NB4 (cell line): ENCODE data around the gene ASXL1.

Source experiments
- DNase-seq: peaks from one replicate; pipeline ENCODE4 v3.0.0; 2010; ENCODE audit warnings: low read depth
- H3K4me3 ChIP-seq: one replicate; pipeline ENCODE4 v1.5.1; 2011; ENCODE audit warnings: mild to moderate bottlenecking, low read depth, low read length, moderate library complexity
- MYC ChIP-seq: IDR thresholded peaks from 2 replicates; pipeline ENCODE4 v1.6.1; 2011; ENCODE audit warnings: low read depth, low read length
- POLR2A ChIP-seq: IDR thresholded peaks from 2 replicates; pipeline ENCODE4 v1.6.1; 2011; ENCODE audit warnings: mild to moderate bottlenecking; ENCODE audit not compliant: insufficient read length; ENCODE audit errors: extremely low read depth
- TF ChIP-seq, protein P1 (sequence below): IDR thresholded peaks from 2 replicates; pipeline ENCODE4 v1.6.1; 2011; ENCODE audit warnings: low read depth, low read length
- TF ChIP-seq, protein P2 (sequence below): IDR thresholded peaks from one replicate; pipeline ENCODE4 v1.5.1; 2012; ENCODE audit warnings: low read depth, low read length

ASXL1 gene

DNA sequence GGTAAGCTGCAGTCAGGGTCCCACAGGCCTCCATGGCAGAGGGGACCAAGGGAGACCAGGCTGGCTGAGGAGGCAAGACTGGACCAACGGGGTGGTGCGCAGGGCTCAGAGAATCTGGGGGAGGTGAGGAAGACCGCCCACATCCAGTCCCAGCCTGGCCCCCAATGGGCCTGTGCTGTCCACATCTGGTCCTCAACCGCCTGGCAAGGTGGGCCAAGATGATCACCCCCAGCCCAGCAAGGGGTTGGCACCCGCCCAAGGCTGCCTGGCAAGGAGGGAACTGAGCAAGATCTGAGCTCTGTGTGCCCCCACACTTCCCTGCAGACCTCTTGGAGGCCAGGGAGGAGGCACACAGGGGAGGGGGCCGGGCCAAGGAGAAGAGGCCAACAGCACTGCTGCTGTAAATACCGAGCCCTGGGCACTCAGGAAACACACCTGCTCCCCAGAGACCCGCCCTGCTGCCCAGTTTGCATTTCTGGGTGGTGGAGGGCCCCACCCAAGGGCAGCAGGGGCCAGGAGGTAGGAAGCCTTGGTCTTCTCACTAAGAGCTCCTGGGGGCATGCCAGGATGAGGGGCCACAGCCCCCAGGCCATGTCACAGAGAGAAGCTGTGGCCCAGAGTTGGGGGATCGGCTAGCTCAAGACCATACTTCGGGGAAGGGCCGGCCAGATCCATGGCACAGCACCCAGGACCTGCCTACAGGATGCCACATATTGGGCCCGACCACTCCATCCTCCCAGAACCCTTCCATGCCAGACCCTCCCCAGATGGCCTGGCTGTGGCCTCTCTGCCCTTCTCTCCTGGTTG, 109.6 kb downstream of the ASXL1 start:
- TF ChIP-seq POLR2A, result no peak
- TF ChIP-seq, protein P1, sequence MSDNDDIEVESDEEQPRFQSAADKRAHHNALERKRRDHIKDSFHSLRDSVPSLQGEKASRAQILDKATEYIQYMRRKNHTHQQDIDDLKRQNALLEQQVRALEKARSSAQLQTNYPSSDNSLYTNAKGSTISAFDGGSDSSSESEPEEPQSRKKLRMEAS, result no peak
- TF ChIP-seq, protein P2, sequence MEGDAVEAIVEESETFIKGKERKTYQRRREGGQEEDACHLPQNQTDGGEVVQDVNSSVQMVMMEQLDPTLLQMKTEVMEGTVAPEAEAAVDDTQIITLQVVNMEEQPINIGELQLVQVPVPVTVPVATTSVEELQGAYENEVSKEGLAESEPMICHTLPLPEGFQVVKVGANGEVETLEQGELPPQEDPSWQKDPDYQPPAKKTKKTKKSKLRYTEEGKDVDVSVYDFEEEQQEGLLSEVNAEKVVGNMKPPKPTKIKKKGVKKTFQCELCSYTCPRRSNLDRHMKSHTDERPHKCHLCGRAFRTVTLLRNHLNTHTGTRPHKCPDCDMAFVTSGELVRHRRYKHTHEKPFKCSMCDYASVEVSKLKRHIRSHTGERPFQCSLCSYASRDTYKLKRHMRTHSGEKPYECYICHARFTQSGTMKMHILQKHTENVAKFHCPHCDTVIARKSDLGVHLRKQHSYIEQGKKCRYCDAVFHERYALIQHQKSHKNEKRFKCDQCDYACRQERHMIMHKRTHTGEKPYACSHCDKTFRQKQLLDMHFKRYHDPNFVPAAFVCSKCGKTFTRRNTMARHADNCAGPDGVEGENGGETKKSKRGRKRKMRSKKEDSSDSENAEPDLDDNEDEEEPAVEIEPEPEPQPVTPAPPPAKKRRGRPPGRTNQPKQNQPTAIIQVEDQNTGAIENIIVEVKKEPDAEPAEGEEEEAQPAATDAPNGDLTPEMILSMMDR, result no peak
- no peak for TF ChIP-seq MYC

DNA sequence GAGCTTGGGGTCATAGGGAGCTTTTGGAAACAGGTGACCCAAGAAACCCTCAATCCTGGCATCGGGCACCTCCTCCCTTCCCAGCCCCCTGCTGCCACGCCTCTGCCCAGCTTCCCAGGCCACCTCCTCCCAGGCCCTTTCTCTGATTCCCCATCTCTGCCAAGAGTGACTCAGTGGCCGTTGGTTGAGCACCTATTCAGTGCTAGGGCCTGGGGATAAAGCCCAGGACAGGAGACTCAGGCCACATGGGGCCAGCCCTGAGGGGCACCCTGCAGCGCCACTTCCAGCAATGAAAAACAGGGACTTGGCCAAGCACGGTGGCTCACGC, 110.1 kb downstream of the ASXL1 start:
- H3K4me3 ChIP-seq, result no peak overlapping the region
- DNase-seq, result no peak
- TF ChIP-seq POLR2A (no peak), MYC (no peak)
- TF ChIP-seq, protein P1, result no peak
- TF ChIP-seq, protein P2, result no peak

More for the DNA sequence above, 109.6 kb downstream of the ASXL1 start:
- no peak for DNase-seq
- no peak overlapping the region for H3K4me3 ChIP-seq

- TF ChIP-seq POLR2A (no peak), MYC (no peak)
- TF ChIP-seq, protein P1, result no peak
- TF ChIP-seq, protein P2, result no peak
- no peak overlapping the region for H3K4me3 ChIP-seq
Measured at GRCh38 chr20:32468860-32469259, 110.7 kb downstream of the ASXL1 start.

DNA sequence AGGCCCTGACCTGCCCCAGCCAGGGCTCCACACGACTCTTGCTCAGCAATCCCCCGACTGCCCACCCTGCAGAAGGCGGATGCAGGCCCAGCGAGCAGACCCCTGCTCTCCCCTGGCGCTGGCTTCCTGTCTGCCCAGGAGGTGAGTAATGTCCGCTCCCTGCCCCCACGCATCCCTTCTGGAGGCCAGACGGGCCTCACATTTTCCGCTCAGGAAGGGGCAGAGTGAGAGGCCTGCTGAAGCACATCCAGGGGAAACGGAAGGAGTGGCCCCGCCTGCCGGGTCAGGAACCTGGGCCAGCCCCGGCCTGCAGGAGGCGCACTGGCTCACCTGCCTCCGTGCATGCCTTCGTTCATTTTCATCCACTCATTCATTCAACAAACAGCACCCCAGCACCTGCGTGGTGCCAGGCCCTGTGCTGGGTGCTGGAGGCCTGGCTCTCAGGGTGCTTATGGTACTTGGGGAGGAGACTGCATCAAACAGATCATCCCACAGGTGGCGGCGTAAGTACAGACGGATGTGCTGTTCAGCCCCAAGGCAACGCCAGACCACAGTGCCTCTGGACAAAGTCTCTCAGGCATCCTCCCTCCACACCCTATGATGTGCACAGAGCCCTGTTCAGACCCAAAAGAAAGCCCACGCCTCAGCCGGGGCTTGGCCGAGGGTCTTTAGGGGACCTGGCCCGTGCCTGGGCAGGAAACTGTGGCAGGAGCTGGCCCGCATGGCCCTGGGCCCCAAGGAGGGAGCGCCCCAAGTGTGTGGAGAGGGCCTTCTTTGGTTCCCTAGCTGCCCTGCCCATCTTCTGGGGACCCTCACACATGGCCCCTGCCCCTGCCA, 112.1 kb downstream of the ASXL1 start:
- peak; percentile 77 for DNase-seq
- TF ChIP-seq, protein P2, result peak; percentile 62
- TF ChIP-seq MYC, result no peak
- no peak overlapping the region for H3K4me3 ChIP-seq

More at GRCh38 chr20:32468860-32469259, 110.7 kb downstream of the ASXL1 start:
- no peak for DNase-seq

DNA sequence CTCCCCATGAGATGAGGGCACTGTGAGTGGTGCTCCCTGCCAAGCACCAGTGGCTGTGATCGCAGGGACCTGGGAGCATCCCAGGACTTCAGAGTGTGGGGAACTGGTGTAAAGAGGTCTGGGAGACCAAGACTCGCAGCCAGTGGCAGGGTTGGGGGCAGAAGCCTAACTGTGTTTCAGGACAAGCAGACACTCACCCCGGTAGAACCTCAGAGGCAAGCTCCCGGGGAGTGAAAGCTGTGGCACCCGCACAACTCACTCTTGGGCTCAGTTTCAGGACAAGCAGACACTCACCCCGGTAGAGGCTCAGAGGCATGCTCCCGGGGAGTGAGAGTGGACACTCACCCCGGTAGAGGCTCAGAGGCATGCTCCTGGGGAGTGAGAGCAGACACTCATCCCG, 112.8 kb downstream of the ASXL1 start:
- no peak for DNase-seq
- H3K4me3 ChIP-seq, result no peak overlapping the region
- TF ChIP-seq POLR2A, result no peak
- no peak for TF ChIP-seq MYC
- TF ChIP-seq, protein P2, result no peak
- TF ChIP-seq, protein P1, result no peak
